ENCODE measurements around the gene PPP1R15A. TPM values are rescaled to one million over a fixed set of nuclear protein-coding genes. Genes with fewer than 3 reads are reported as not detected.
A peak's percentile ranks its signal among the peaks of the same experiment; 100 is the strongest.

PPP1R15A gene
- total RNA-seq, 1 donor from 2014 or later, result 233 TPM

DNA sequence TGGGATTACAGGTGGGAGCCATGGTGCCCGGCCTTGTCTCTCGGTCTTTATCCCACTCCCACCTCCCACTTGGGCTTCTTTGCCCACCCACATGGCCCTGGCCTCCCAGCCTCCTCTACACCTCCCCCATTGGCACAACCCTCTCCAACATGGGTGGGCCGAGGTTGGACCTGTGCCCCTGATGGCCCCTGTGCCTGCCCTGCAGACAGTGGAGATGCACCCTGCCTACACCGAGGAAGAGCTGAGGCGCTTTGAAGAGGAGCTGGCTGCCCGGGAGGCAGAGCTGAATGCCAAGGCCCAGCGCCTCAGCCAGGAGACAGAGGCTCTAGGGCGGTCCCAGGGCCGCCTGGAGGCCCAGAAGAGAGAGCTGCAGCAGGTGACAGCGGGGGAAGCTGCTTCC is 48.7 kb downstream of the PPP1R15A start:
- no peaks in the 10 kb centered on the region for H3K36me3 ChIP-seq (ENCODE audit: control insufficient read depth, insufficient read depth, low read length)
- no peaks in the 10 kb centered on the region for H3K27me3 ChIP-seq (ENCODE audit: control insufficient read depth, insufficient read depth, low read length)
- DNase-seq (ENCODE audit: low read depth), result no peak
- TF ChIP-seq, protein P1, sequence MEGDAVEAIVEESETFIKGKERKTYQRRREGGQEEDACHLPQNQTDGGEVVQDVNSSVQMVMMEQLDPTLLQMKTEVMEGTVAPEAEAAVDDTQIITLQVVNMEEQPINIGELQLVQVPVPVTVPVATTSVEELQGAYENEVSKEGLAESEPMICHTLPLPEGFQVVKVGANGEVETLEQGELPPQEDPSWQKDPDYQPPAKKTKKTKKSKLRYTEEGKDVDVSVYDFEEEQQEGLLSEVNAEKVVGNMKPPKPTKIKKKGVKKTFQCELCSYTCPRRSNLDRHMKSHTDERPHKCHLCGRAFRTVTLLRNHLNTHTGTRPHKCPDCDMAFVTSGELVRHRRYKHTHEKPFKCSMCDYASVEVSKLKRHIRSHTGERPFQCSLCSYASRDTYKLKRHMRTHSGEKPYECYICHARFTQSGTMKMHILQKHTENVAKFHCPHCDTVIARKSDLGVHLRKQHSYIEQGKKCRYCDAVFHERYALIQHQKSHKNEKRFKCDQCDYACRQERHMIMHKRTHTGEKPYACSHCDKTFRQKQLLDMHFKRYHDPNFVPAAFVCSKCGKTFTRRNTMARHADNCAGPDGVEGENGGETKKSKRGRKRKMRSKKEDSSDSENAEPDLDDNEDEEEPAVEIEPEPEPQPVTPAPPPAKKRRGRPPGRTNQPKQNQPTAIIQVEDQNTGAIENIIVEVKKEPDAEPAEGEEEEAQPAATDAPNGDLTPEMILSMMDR (IDR thresholded peaks at IDR 0.05; ENCODE audit: insufficient read depth, low read length, poor library complexity, severe bottlenecking), result no peak
- H3K4me3 ChIP-seq (ENCODE audit: low read depth, low read length), result no peak overlapping the region

DNA sequence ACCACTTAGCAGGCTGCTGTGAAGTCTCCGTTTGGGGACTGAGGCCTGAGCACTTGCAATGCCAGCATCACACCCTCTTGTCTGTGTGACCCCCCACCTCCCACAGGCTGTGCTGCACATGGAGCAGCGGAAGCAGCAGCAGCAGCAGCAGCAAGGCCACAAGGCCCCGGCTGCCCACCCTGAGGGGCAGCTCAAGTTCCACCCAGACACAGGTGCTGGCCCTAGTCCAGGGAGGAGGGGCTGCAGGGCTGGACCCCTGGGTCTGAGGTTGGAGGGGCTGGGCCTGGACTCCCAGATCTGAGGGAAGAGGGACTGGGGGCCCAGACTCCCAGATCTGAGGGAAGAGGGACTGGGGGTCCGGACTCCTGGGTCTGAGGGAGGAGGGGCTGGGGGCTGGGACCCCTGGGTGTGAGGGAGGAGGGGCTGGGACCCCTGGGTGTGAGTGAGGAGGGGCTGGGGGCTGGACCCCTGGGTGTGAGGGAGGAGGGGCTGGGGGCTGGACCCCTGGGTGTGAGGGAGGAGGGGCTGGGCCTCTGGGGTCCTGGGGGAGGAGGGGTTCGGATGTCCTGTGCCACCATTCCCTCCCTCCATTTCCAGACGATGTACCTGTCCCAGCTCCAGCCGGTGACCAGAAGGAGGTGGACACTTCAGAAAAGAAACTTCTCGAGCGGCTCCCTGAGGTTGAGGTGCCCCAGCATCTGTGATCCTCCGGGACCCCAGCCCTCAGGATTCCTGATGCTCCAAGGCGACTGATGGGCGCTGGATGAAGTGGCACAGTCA is 49.7 kb downstream of the PPP1R15A start:
- no peak for DNase-seq (ENCODE audit: low read depth)
- TF ChIP-seq, protein P1 (IDR thresholded peaks at IDR 0.05; ENCODE audit: insufficient read depth, low read length, poor library complexity, severe bottlenecking), result no peak
- no peaks in the 10 kb centered on the region for H3K36me3 ChIP-seq (ENCODE audit: control insufficient read depth, insufficient read depth, low read length)
- H3K4me3 ChIP-seq (ENCODE audit: low read depth, low read length), result no peak overlapping the region
- no peaks in the 10 kb centered on the region for H3K27me3 ChIP-seq (ENCODE audit: control insufficient read depth, insufficient read depth, low read length)

DNA sequence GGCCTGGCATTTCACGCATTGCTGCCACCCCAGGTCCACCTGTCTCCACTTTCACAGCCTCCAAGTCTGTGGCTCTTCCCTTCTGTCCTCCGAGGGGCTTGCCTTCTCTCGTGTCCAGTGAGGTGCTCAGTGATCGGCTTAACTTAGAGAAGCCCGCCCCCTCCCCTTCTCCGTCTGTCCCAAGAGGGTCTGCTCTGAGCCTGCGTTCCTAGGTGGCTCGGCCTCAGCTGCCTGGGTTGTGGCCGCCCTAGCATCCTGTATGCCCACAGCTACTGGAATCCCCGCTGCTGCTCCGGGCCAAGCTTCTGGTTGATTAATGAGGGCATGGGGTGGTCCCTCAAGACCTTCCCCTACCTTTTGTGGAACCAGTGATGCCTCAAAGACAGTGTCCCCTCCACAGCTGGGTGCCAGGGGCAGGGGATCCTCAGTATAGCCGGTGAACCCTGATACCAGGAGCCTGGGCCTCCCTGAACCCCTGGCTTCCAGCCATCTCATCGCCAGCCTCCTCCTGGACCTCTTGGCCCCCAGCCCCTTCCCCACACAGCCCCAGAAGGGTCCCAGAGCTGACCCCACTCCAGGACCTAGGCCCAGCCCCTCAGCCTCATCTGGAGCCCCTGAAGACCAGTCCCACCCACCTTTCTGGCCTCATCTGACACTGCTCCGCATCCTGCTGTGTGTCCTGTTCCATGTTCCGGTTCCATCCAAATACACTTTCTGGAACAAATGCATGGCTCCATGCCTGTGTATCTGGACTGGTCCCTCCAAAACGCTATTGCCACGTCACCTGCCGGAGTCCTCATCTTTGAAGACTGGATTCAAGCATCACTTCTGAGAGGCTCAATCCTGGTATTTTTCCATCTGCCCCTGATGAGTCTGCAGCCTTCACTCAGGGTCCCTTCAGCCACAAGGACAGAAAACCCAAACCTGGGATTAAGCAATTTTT is 50.6 kb downstream of the PPP1R15A start:
- Histone ChIP-seq H3K4me3 (ENCODE audit: low read depth, low read length) (no peak overlapping the region), H3K27me3 (ENCODE audit: control insufficient read depth, insufficient read depth, low read length) (no peaks in the 10 kb centered on the region), H3K36me3 (ENCODE audit: control insufficient read depth, insufficient read depth, low read length) (no peaks in the 10 kb centered on the region)
- no peak for DNase-seq (ENCODE audit: low read depth)
- TF ChIP-seq, protein P1 (IDR thresholded peaks at IDR 0.05; ENCODE audit: insufficient read depth, low read length, poor library complexity, severe bottlenecking), result no peak

DNA sequence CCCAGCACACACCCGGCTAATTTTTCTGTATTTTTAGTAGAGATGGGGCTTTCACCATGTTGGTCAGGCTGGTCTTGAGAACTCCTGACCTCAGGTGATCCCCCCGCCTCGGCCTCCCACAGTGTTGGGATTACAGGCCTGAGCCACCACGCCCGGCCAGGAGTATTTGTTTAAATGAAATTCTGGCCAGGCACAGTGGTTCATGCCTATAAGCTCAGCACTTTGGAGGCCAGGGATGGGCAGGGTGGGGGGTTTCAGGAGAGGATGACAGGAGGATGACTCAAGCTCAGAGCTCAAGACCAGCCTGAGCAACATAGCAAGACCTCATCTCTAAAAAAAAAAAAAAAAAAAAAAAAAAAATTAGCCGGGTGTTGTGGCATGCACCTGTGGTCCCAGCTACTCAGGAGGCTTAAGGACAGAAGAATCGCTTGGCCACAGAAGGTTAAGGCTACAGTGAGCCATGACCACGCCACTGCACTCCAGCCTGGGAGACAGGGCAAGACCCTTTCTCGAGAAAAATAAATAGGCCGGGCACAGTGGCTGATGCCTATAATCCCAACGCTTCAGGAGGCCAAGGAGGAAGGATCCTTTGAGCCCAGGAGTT is 53.1 kb downstream of the PPP1R15A start:
- Histone ChIP-seq H3K36me3 (ENCODE audit: control insufficient read depth, insufficient read depth, low read length) (no peaks in the 10 kb centered on the region), H3K4me3 (ENCODE audit: low read depth, low read length) (no peak overlapping the region), H3K27me3 (ENCODE audit: control insufficient read depth, insufficient read depth, low read length) (no peaks in the 10 kb centered on the region)
- DNase-seq (ENCODE audit: low read depth), result peak; percentile 71
- TF ChIP-seq, protein P1 (IDR thresholded peaks at IDR 0.05; ENCODE audit: insufficient read depth, low read length, poor library complexity, severe bottlenecking), result no peak

Other genes starting within 250 kb of the PPP1R15A start
- gene DBP, start 235.0 kb upstream of the PPP1R15A start, total RNA-seq, result 1.6 and 3.4 TPM in 2 replicates
- gene CA11, start 226.2 kb upstream of the PPP1R15A start, total RNA-seq, result 1.1 and 1.7 TPM in 2 replicates
- not detected in 2 replicates for gene NTN5, start 199.4 kb upstream of the PPP1R15A start, total RNA-seq
- gene FUT2, start 176.4 kb upstream of the PPP1R15A start, total RNA-seq, result 1.8 and 1.9 TPM in 2 replicates
- gene MAMSTR, start 152.7 kb upstream of the PPP1R15A start, total RNA-seq, result 1.0 and 1.3 TPM in 2 replicates
- 3.8 and 4.8 TPM in 2 replicates for gene RASIP1, start 131.8 kb upstream of the PPP1R15A start, total RNA-seq
- gene IZUMO1, start 125.5 kb upstream of the PPP1R15A start, total RNA-seq, result 0.25 TPM in 1 of 2 replicates, not detected in the other
- 10.4 and 12.3 TPM in 2 replicates for gene FUT1, start 119.8 kb upstream of the PPP1R15A start, total RNA-seq
- 0.13 TPM in 1 of 2 replicates, not detected in the other for gene FGF21, start 116.9 kb upstream of the PPP1R15A start, total RNA-seq
- 47.7 and 56.8 TPM in 2 replicates for gene BCAT2, start 61.4 kb upstream of the PPP1R15A start, total RNA-seq
- 10.2 and 15.0 TPM in 2 replicates for gene HSD17B14, start 35.9 kb upstream of the PPP1R15A start, total RNA-seq
- gene PLEKHA4, start 3.8 kb upstream of the PPP1R15A start, total RNA-seq, result 10.0 and 11.1 TPM in 2 replicates
- not detected in 2 replicates for gene TULP2, start 26.3 kb downstream of the PPP1R15A start, total RNA-seq
- 248 and 260 TPM in 2 replicates for gene NUCB1, start 27.9 kb downstream of the PPP1R15A start, total RNA-seq
- gene DHDH, start 61.3 kb downstream of the PPP1R15A start, total RNA-seq, result 1.0 and 1.5 TPM in 2 replicates
- gene BAX, start 82.5 kb downstream of the PPP1R15A start, total RNA-seq, result 128 and 140 TPM in 2 replicates
- gene FTL, start 92.9 kb downstream of the PPP1R15A start, total RNA-seq, result 2,415 and 2,688 TPM in 2 replicates
- gene GYS1, start 120.9 kb downstream of the PPP1R15A start, total RNA-seq, result 23.1 and 24.8 TPM in 2 replicates
- 174 and 177 TPM in 2 replicates for gene RUVBL2, start 121.5 kb downstream of the PPP1R15A start, total RNA-seq
- gene LHB, start 144.7 kb downstream of the PPP1R15A start, total RNA-seq, result 8.2 and 8.4 TPM in 2 replicates
- not detected in 2 replicates for gene CGB3, start 151.9 kb downstream of the PPP1R15A start, total RNA-seq
- gene CGB2, start 159.5 kb downstream of the PPP1R15A start, total RNA-seq, result 1.9 and 5.1 TPM in 2 replicates
- gene CGB1, start 164.5 kb downstream of the PPP1R15A start, total RNA-seq, result 13.7 and 15.3 TPM in 2 replicates
- gene CGB5, start 171.4 kb downstream of the PPP1R15A start, total RNA-seq, result 0.89 TPM in 1 of 2 replicates, not detected in the other
- 3.3 and 7.4 TPM in 2 replicates for gene CGB8, start 176.7 kb downstream of the PPP1R15A start, total RNA-seq
- 5.5 and 14.4 TPM in 2 replicates for gene CGB7, start 185.3 kb downstream of the PPP1R15A start, total RNA-seq
- gene NTF4, start 192.4 kb downstream of the PPP1R15A start, total RNA-seq, result 0.58 TPM in 1 of 2 replicates, not detected in the other
- not detected in 2 replicates for gene KCNA7, start 200.3 kb downstream of the PPP1R15A start, total RNA-seq
- 108 and 135 TPM in 2 replicates for gene SNRNP70, start 213.0 kb downstream of the PPP1R15A start, total RNA-seq
- gene LIN7B, start 241.9 kb downstream of the PPP1R15A start, total RNA-seq, result 3.4 and 5.8 TPM in 2 replicates
- gene C19orf73, start 246.7 kb downstream of the PPP1R15A start, total RNA-seq, result 4.2 and 4.6 TPM in 2 replicates
- gene PPFIA3, start 247.1 kb downstream of the PPP1R15A start, total RNA-seq, result 0.88 and 10.9 TPM in 2 replicates